Medulla oblongata (tissue), 1 donor: ENCODE measurements around the gene SULT1C2.
"Not testable (repeated sequence)": the region's sequence is repeated elsewhere in the genome, so short reads cannot be mapped to it uniquely, and the experiment has no call there.

ENCODE experiments used
- DNase-seq: peaks from one replicate; pipeline ENCODE4 v3.0.0-alpha.2; 2015; ENCODE audit errors: extremely low spot score

SULT1C2 gene

GRCh38 chr2:108288534-108289106 is at the start of gene SULT1C2:
Gene SULT1C2 (plus strand): TSS chr2:108288895. CDS start chr2:108293668, 4,773 bp downstream.
- DNase-seq: peak; percentile 28

- no peak for DNase-seq
Observed at GRCh38 chr2:108239786-108240185, 48.9 kb upstream of the SULT1C2 start, which contains the start of gene SULT1C3. Gene SULT1C3 (plus strand): TSS chr2:108239968. CDS start chr2:108247195, 7,227 bp downstream.

DNA sequence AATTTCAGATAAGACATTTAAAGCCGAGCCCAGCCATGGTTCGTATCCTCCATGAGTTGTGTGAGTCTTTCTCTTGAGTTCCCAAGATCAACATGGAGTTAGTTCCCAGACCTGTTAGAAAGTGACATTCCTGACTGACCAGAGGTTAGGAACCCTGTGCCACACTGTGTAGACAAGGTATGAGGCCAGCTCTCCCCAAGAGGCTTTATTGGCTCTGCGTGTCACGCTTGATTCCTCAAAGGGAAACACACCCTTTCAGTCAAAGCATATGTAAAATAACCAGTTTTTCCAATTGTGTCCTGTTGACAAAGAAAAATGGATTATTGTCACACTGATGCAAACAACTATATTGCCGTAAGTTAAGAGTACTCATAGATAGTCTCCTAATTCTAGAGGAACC is 47.7 kb upstream of the SULT1C2 start:
- DNase-seq: no peak

GRCh38 chr2:108243566-108243965 is 45.1 kb upstream of the SULT1C2 start:
- DNase-seq: no peak

DNA sequence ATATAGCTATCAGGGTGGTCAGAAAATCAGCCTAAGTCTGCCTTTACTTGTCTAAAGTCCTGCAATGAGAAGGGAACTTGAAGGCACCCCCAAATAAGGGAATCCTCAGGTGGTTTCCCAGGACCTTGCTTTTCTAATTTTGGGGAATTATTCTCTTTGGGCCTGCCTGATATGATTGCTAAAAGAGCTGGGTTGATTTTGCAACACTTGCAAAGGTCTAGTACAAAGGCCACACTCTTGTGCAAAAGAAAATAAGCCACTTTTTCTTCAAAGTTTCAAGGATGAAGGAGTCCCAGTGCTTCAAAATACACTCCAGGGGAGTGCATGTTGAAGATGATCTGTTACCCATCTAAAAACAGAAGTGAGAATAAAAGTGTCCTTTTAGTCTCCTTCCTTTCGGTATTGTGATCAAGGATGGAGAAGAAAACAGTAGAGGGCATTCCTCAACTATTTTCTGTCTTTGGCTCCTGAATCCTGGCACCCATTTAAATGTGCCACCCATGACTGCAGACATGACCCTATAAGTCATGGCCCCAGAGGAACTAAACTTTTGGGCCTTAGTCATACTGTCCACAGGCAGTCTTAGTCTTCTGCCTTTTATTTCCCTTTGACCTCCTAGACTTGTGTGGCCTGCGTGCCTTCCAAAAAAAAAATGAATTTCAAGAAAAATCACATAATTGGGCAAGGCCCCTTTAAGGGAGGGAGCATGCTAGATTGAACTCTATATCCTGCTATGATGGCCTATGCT is 43.9 kb upstream of the SULT1C2 start:
- no peak for DNase-seq

- DNase-seq: no peak
Observed at GRCh38 chr2:108253106-108253505, 35.6 kb upstream of the SULT1C2 start.

DNA sequence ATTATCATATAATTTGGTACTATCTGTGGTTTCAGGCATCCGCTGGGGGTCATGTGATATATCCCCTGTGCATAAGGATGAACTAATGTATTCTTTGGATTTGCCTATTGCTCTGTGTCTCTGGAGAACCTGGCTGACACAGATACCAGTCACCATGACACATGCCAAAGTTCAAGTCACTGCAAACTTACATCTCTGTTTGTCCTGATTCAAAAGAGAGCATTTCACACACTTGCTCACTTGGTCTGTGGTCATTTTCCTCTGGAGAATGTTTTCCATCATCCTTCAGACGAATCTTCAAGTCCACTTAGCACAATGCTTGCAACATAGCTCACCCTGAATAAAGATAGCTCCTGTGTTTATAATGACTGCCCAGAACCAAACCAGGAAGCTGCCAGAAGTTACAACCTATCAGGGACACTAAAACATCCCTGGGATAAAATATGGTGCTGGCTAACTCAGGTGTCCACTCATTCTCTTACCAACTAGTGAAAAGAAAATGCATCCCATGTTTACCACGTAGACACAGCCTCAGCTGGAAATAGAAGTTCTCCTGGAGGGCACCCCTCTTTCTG is 30.9 kb upstream of the SULT1C2 start:
- DNase-seq: no peak

DNA sequence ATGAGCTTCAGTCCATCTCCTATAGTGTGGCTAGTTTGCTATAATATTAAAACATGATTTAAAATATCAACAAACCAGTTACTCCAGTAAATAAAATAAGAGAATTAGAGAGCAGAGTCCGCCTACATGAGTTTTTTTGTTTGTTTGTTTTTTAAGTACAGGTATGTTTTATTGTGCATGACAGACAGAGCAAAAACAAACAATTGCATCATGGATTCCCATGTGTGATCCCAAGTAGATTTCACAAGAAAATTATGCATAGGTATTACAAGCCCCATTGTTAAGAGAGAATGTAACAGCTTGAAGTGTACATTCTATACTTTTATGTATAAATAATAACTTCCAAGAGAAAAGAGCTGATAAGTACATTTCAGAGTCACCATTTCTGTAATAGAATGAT is 27.9 kb upstream of the SULT1C2 start:
- no peak for DNase-seq

GRCh38 chr2:108262036-108262435 is 26.7 kb upstream of the SULT1C2 start:
- no peak for DNase-seq

DNA sequence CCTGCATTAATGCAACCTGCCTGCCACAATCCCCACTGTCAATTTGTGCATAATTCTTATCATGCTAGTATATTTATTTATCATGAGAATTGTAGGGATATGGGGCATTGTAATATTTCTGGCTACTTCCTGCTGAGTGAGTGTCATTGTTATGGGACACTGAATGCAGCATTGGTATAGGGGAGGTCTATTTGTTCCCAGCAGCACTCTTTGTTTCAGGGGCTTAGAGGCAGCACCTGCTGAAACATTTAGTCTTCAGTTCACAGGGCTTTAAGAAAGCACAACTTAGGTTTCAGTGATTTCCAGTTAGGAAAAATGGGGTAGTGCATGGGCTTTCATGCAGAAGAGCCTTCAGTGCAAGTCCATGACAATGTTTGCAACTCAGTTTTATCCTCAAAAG is 25.3 kb upstream of the SULT1C2 start:
- DNase-seq: no peak

- DNase-seq: no peak
Observed at GRCh38 chr2:108266218-108266617, 22.5 kb upstream of the SULT1C2 start.

GRCh38 chr2:108267101-108267500 is 21.6 kb upstream of the SULT1C2 start:
- DNase-seq: peak; percentile 40

GRCh38 chr2:108268001-108268400 is 20.7 kb upstream of the SULT1C2 start:
- DNase-seq: no peak

DNA sequence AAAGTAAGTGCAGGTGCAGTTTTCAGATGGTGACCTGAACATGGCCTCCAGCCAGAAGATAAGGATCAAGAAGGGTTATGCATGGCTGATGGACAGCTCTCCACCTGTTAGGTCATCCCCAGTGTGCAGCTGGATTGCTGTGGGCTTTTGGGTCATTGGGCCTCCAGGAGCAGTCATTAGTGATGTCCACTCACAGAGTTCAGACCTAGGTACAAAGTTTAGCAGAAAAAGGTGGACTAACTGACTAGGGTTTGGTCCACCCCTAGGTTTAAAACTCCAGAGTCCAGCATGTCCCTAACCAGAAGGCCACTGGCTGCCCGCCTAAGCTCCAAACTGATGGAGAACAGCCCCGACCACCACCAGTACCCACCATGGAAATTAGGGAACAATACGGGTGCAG is 18.3 kb upstream of the SULT1C2 start:
- DNase-seq: no peak

DNA sequence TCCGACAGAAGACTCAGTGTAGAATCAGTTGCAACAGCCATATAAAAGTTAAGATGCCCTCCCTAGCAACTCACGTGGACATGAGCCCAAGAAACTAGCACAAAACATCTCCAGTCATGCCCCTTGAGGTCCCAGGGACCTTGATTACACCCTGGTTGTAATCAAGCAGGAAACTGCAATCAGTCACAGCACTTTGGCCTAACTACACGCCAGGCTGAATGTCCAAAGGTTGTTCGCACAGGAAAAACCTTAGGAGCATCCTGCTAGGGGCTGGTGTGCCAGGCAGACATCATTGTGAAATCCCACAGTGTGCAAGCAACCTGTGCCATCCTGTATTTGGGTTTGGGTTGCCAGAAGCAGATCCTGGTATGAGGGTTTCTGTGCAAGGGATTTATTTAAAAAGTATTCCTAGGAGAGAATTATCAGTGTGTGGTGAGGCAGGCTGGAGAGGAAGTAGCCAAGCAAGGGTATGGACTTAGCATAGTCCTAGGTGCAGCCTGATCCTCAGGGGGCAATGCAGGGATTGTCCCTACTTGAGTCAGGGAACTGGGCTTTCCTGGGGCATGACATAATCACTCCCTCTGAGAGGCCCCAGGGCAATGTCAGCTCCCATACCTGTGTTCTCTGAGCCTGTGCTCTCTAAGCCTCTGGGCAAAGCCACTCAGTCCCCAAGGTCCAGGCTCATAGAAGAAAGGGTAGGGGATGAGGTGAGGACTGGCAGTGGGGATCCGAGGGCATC is 17.8 kb upstream of the SULT1C2 start:
- no peak for DNase-seq

DNA sequence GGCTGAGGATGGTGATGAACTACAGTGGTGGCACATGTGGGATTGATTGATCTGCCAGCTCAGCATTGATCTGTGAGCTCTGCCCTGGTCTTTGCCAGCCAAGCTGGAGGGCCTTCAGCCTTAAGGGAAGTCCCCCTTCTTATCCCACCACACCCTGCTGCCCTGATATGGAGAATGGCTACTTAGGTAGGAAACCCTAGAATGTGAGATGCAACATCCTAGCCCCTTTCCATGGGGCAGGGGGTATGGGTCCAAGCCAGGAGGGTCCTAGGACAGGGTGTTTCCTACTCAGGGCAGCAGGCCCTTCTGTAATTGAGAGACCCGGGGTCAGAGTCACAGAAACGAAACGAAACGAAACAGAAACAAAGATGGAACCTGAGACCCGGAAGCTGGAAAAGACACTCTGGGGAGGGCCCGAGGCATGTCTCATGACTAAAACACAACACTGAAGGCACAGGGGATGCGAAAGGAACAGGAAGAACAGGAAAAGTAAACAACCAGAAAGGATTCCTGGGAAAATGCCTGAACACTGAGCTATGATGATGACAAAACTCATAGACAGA is 16.9 kb upstream of the SULT1C2 start:
- no peak for DNase-seq

GRCh38 chr2:108278631-108279030 is 10.1 kb upstream of the SULT1C2 start:
- no peak for DNase-seq

GRCh38 chr2:108279468-108279867 is 9.2 kb upstream of the SULT1C2 start:
- no peak for DNase-seq

DNA sequence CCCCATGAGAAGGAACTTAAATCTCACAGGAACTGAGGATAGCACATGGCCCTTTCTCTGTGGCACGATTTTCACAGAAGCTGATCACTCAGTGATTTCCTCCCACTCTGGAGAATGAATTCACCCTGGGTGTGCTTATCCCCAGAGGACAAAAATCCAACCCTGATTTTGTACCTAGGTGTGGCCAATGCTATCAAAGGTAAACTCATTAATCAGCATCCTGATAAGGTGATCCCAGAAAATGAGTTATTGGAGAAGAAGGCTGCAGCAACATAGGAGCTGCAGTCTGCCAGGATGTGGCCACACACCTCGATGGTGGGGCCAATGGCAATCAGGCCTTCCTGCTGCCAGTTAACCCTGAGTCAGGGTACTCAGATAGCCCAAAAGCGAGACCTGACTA is 8.2 kb upstream of the SULT1C2 start:
- no peak for DNase-seq

DNA sequence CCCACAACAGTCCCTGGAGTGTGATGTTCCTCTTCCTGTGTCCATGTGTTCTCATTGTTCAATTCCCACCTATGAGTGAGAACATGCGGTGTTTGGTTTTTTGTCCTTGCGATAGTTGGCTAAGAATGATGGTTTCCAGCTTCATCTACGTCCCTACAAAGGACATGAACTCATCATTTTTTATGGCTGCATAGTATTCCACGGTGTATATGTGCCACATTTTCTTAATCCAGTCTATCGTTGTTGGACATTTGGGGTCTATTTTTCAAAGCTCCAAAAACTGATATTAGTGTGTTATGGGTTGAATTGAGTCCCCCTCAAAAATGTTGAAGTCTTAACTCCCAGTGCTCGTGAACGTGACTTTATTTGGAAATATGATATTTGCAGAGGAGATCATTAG is 4.1 kb upstream of the SULT1C2 start:
- DNase-seq: not testable (repeated sequence)

- no peak for DNase-seq
Observed at GRCh38 chr2:108285616-108286015, 3.1 kb upstream of the SULT1C2 start.

DNA sequence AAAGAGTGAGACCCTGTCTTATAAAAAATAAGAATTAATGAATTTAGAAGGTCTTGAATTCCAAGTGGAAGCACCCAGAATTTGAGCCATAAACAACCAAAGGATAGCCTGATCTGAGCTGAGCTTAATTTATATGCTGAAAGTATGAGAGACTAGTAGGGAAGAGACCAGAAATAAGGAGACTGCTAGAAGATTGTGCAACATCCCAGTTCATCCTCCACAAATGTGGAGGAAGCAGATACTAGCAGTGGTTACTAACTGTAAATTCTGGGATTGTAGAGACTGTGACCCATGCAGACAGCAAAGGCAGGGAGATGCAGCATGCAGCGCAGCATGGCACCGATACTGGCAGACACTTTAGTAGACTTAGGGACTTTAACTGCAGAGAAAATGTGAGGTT is 1.5 kb upstream of the SULT1C2 start:
- DNase-seq: no peak
